Measurements from ENCODE around the gene ANKRD65. TPM values are rescaled to one million over a fixed set of nuclear protein-coding genes. Genes with fewer than 3 reads are reported as not detected.
A peak's percentile ranks its signal among the peaks of the same experiment; 100 is the strongest.
"Not testable (repeated sequence)": the region's sequence is repeated elsewhere in the genome, so short reads cannot be mapped to it uniquely, and the experiment has no call there.

The ANKRD65 gene
- total and polyA plus RNA-seq, 2 experiments from 2014 or later: 2.1 to 5.5 TPM

GRCh38 chr1:1430992-1431844, 10.1 kb upstream of the ANKRD65 start:
- H3K4me1 ChIP-seq (ENCODE audit: insufficient read depth): peaks cover 64% of the 10 kb centered on the region
- DNase-seq (ENCODE audit: low spot score): no peak
- H3K9me3 ChIP-seq (ENCODE audit: low read depth): no peaks in the 10 kb centered on the region
- no peaks in the 10 kb centered on the region for H3K36me3 ChIP-seq (replicated peaks; ENCODE audit: insufficient read depth, low read depth)
- TF ChIP-seq EZH2phosphoT487 (IDR thresholded peaks at IDR 0.05; ENCODE audit: low read depth, severe bottlenecking, unreplicated experiment) (no peak), CTCF (IDR thresholded peaks at IDR 0.05; ENCODE audit: poor library complexity) (no peak), EZH2 (IDR thresholded peaks at IDR 0.05; ENCODE audit: borderline replicate concordance) (no peak)
- peak overlapping the region; percentile 62 for H2AFZ ChIP-seq
- no peaks in the 10 kb centered on the region for H3K27me3 ChIP-seq
- no peaks in the 10 kb centered on the region for H4K20me1 ChIP-seq (ENCODE audit: insufficient read depth, poor library complexity, severe bottlenecking)
- H3K9me2 ChIP-seq (replicated peaks; ENCODE audit: insufficient read depth): no peaks in the 10 kb centered on the region
- peak overlapping the region; percentile 66 for H3K4me2 ChIP-seq
- H3K27ac ChIP-seq: peak overlapping the region; percentile 96
- WGBS (ENCODE audit: low lambda C conversion rate, missing lambda C conversion rate): 56% methylated on average over 13 of the region's 18 CpGs
- H3K4me3 ChIP-seq: no peak overlapping the region
- H3K79me2 ChIP-seq: peaks cover 4% of the 10 kb centered on the region

- Histone ChIP-seq H3K79me2 (no peaks in the 10 kb centered on the region), H3K9me3 (ENCODE audit: low read depth) (no peaks in the 10 kb centered on the region), H2AFZ (peak overlapping the region; percentile 62), H3K4me3 (no peak overlapping the region), H3K36me3 (replicated peaks; ENCODE audit: insufficient read depth, low read depth) (no peaks in the 10 kb centered on the region), H3K9me2 (replicated peaks; ENCODE audit: insufficient read depth) (no peaks in the 10 kb centered on the region), H3K4me1 (ENCODE audit: insufficient read depth) (peaks cover 60% of the 10 kb centered on the region), H3K27ac (peak overlapping the region; percentile 96), H4K20me1 (ENCODE audit: insufficient read depth, poor library complexity, severe bottlenecking) (no peaks in the 10 kb centered on the region), H3K4me2 (peak overlapping the region; percentile 66), H3K27me3 (no peaks in the 10 kb centered on the region)
- TF ChIP-seq EZH2 (IDR thresholded peaks at IDR 0.05; ENCODE audit: borderline replicate concordance) (no peak), CTCF (IDR thresholded peaks at IDR 0.05; ENCODE audit: poor library complexity) (peak; percentile 6)
- 30% methylated on average over 33 of the region's 35 CpGs for WGBS (ENCODE audit: low lambda C conversion rate, missing lambda C conversion rate)
- peak; percentile 74 for DNase-seq (ENCODE audit: low spot score)
These were observed 9.3 kb upstream of the ANKRD65 start for GRCh38 chr1:1430114-1430982.

DNA sequence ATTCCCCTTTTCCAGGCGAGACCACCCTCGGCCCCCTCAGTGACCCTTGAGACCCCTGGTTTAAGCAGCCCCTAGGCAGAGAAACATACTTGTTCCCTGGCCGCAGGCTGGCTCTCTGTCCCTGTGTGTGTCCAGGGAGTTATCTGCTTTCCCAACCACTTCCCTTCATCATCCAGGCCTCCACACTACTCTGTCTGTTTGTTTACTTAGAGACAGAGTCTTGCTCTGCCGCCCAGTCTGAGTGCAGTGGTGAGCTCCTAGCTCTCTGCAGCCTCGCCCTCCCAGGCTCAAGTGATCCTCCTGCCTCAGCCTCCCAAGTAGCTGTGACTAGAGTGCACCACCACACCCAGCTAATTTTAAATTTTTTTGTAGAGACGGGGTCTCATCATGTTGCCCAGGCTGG, 8.6 kb upstream of the ANKRD65 start:
- Histone ChIP-seq H3K9me3 (ENCODE audit: low read depth) (no peaks in the 10 kb centered on the region), H3K9me2 (replicated peaks; ENCODE audit: insufficient read depth) (no peaks in the 10 kb centered on the region), H3K27me3 (no peaks in the 10 kb centered on the region), H3K4me3 (no peak overlapping the region), H3K4me2 (peak overlapping the region; percentile 66), H3K36me3 (replicated peaks; ENCODE audit: insufficient read depth, low read depth) (no peaks in the 10 kb centered on the region), H3K4me1 (ENCODE audit: insufficient read depth) (peaks cover 53% of the 10 kb centered on the region), H4K20me1 (ENCODE audit: insufficient read depth, poor library complexity, severe bottlenecking) (no peaks in the 10 kb centered on the region), H2AFZ (no peak overlapping the region), H3K79me2 (no peaks in the 10 kb centered on the region), H3K27ac (peak overlapping the region; percentile 96)
- no peak for DNase-seq (ENCODE audit: low spot score)
- 83% methylated on average over 6 of the region's 6 CpGs for WGBS (ENCODE audit: low lambda C conversion rate, missing lambda C conversion rate)
- TF ChIP-seq CTCF (IDR thresholded peaks at IDR 0.05; ENCODE audit: poor library complexity): no peak
- TF ChIP-seq EZH2 (IDR thresholded peaks at IDR 0.05; ENCODE audit: borderline replicate concordance): no peak
- no peak for TF ChIP-seq EZH2phosphoT487 (IDR thresholded peaks at IDR 0.05; ENCODE audit: low read depth, severe bottlenecking, unreplicated experiment)

DNA sequence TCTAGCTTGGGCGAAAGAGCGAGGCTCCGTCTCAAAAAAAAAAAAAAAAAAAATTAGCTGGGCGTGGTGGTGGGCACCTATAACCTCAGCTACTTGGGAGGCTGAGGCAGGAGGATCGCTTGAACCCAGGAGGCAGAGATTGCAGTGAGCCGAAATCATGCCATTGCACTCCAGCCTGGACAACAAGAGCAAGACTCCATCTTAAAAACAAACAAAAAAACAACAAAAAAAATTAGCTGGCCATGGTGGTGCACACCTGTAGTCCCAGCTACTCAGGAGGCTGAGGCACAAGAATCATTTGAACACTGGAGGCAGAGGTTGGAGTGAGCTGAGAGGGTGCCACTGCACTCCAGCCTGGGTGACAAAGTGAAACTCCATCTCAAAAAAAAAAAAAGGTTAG, 7.9 kb upstream of the ANKRD65 start:
- 99% methylated on average over 5 of the region's 6 CpGs for WGBS (ENCODE audit: low lambda C conversion rate, missing lambda C conversion rate)
- H3K9me3 ChIP-seq (ENCODE audit: low read depth); H3K4me2 ChIP-seq; H3K27ac ChIP-seq; H3K9me2 ChIP-seq (replicated peaks; ENCODE audit: insufficient read depth); H2AFZ ChIP-seq; H3K79me2 ChIP-seq; H4K20me1 ChIP-seq (ENCODE audit: insufficient read depth, poor library complexity, severe bottlenecking); DNase-seq (ENCODE audit: low spot score); H3K36me3 ChIP-seq (replicated peaks; ENCODE audit: insufficient read depth, low read depth); H3K27me3 ChIP-seq; H3K4me3 ChIP-seq: not testable (repeated sequence)
- H3K4me1 ChIP-seq (ENCODE audit: insufficient read depth): peaks cover 46% of the 10 kb centered on the region

Data from hepatocyte (in vitro differentiated cells).